Activated CD4-positive, alpha-beta T cell treated with anti-CD3 and anti-CD28 coated beads, Interleukin-2, amount 50 U/mL, for 4 hours (primary cell): ENCODE measurements around the gene ACBD5.
"Not testable (repeated sequence)": the region's sequence is repeated elsewhere in the genome, so short reads cannot be mapped to it uniquely, and the experiment has no call there.

Experiments
- DNase-seq, 2 experiments: peaks; one replicate each; pipeline ENCODE4 v3.0.0-alpha.2; 2020

The ACBD5 gene

GRCh38 chr10:27240212-27241009, at the start of gene ACBD5:
Gene ACBD5 (minus strand): TSS chr10:27240797. CDS start chr10:27240688, 109 bp downstream.
- peak; percentile 57 for DNase-seq

- DNase-seq = peak in 1 of 2 experiments; percentile 6
These were observed 44.5 kb upstream of the ACBD5 start for GRCh38 chr10:27285093-27285492.

- DNase-seq = no peak
These were observed 36.0 kb upstream of the ACBD5 start for GRCh38 chr10:27276581-27276980.

GRCh38 chr10:27266025-27266424, 25.4 kb upstream of the ACBD5 start:
- not testable (repeated sequence) for DNase-seq

GRCh38 chr10:27262788-27263187, 22.2 kb upstream of the ACBD5 start:
- DNase-seq = not testable (repeated sequence)

- DNase-seq = no peak
These were observed 18.5 kb upstream of the ACBD5 start for GRCh38 chr10:27258838-27259812.

GRCh38 chr10:27258492-27258837, 17.9 kb upstream of the ACBD5 start:
- DNase-seq = no peak

- no peak for DNase-seq
These were observed 15.9 kb upstream of the ACBD5 start for GRCh38 chr10:27256299-27257189.

- DNase-seq = no peak
These were observed 13.0 kb upstream of the ACBD5 start for GRCh38 chr10:27253576-27253975.

- peak; percentile 73 to 77 for DNase-seq
These were observed 11.8 kb upstream of the ACBD5 start for GRCh38 chr10:27252267-27253000.

- DNase-seq = no peak
These were observed 11.0 kb upstream of the ACBD5 start for GRCh38 chr10:27251554-27251953.

- DNase-seq = no peak
These were observed 7.6 kb upstream of the ACBD5 start for GRCh38 chr10:27248215-27248614.

GRCh38 chr10:27247441-27247840, 6.8 kb upstream of the ACBD5 start:
- DNase-seq = no peak

- no peak for DNase-seq
These were observed 6.4 kb upstream of the ACBD5 start for GRCh38 chr10:27247006-27247405.

- no peak for DNase-seq
These were observed 5.2 kb upstream of the ACBD5 start for GRCh38 chr10:27245836-27246235.

GRCh38 chr10:27244976-27245375, 4.4 kb upstream of the ACBD5 start:
- DNase-seq = no peak

GRCh38 chr10:27242951-27243551, 2.5 kb upstream of the ACBD5 start:
- peak; percentile 60 for DNase-seq

GRCh38 chr10:27242473-27242950, 1.9 kb upstream of the ACBD5 start:
- DNase-seq = no peak

- peak; percentile 74 to 78 for DNase-seq
These were observed 1.3 kb upstream of the ACBD5 start for GRCh38 chr10:27241652-27242472.

GRCh38 chr10:27241010-27241651, 534 bp upstream of the ACBD5 start:
- DNase-seq = no peak
